Sigmoid colon (tissue), 7 donors: Measurements from ENCODE around the gene AGA. TPM values are rescaled to one million over a fixed set of nuclear protein-coding genes. Genes with fewer than 3 reads are reported as not detected.

Experiments used
- DNase-seq: peaks from one replicate; pipeline ENCODE4 v3.0.0-alpha.2; 2019
- H3K27ac ChIP-seq, 4 donors: fragments of 200-600 bp; sonication (generic); one replicate each; pipeline ENCODE4 v1.5.1; 2016 to 2019; ENCODE audit warnings: mild to moderate bottlenecking in 1 of 4
- H3K27me3 ChIP-seq, 3 donors: fragments of 200-600 bp; sonication (generic); one replicate each; pipeline ENCODE4 v1.5.1; 2019; ENCODE audit warnings: mild to moderate bottlenecking in 1 of 3
- H3K36me3 ChIP-seq, 4 donors: fragments of 200-600 bp; sonication (generic); one replicate each; pipeline ENCODE4 v1.5.1; 2016 to 2019
- H3K4me1 ChIP-seq, 4 donors: fragments of 200-600 bp; sonication (generic); one replicate each; pipeline ENCODE4 v1.5.1; 2017 to 2019
- H3K4me3 ChIP-seq, 4 donors: fragments of 200-600 bp; sonication (generic); one replicate each; pipeline ENCODE4 v1.5.1; 2017 to 2019; ENCODE audit warnings: mild to moderate bottlenecking in 2 of 4, moderate library complexity in 1 of 4
- H3K9me3 ChIP-seq, 4 donors: fragments of 200-600 bp in 3 of 4; sonication (generic) in 3 of 4; one replicate each; pipeline versions ENCODE4 v1.5.1 to v1.6.1; 2013 to 2019
- EP300 ChIP-seq, 4 donors: sonication (generic); formaldehyde crosslinking; IDR thresholded peaks; one replicate each; pipeline ENCODE4 v1.6.1; 2017; ENCODE audit warnings: antibody characterized with exemption in 4 of 4
- POLR2A ChIP-seq, 2 donors: fragments of 450-650 bp; IDR thresholded peaks; one replicate each; pipeline ENCODE4 v1.6.1; 2016; ENCODE audit warnings: antibody characterized with exemption in 2 of 2, mild to moderate bottlenecking in 2 of 2, moderate library complexity in 2 of 2
- POLR2AphosphoS5 ChIP-seq, 4 donors: sonication (generic); formaldehyde crosslinking; IDR thresholded peaks; one replicate each; pipeline ENCODE4 v1.6.1; 2017; ENCODE audit warnings: antibody characterized with exemption in 4 of 4
- WGBS, 2 donors: extraction: QIAGEN DNeasy Blood & Tissue Kit; methylation state at CpG; one replicate each; pipeline ENCODE4 v1.1.7; 2013; 5-methylcytosine and 5-hydroxymethylcytosine counted together
- intact Hi-C: fragments of 100-400 bp; cut with DNase I; formaldehyde crosslinking; loops from one replicate; pipeline ENCODE4 v1.15.1; 2023
- polyA plus RNA-seq, 3 donors: library from polyadenylated mRNA; stranded (reverse); fragments of 200-250 nt; gene quantifications; one replicate each; pipeline ENCODE4 v1.2.3, GENCODE V29; 2013
- total RNA-seq, 4 donors: library from RNA; depleted of rRNA; stranded (reverse); fragments of >200 nt; gene quantifications; one replicate each; pipeline ENCODE4 v1.1.0, GENCODE V29; 2016
- TF ChIP-seq, protein P1 (sequence below), 4 experiments: fragments of 450-650 bp in 3 of 4; fragments of 200-600 bp in 1 of 4; IDR thresholded peaks; one replicate each; pipeline ENCODE4 v1.5.1; 2016 to 2019; ENCODE audit warnings: antibody characterized with exemption in 4 of 4, mild to moderate bottlenecking in 3 of 4, moderate library complexity in 2 of 4
- donor health status: healthy with polysubstance abuse.
- donor health status: Bipolar disorder and iron deficiency.
- donor health status: healthy.

The AGA gene
- total and polyA plus RNA-seq, 7 donors = 7.2 to 24.9 (median 13.9) TPM

GRCh38 chr4:177391953-177392352, 50.3 kb downstream of the AGA start:
- TF ChIP-seq EP300 (IDR thresholded peaks at IDR 0.05) (no peak), POLR2AphosphoS5 (IDR thresholded peaks at IDR 0.05) (no peak), POLR2A (IDR thresholded peaks at IDR 0.05) (no peak)
- TF ChIP-seq, protein P1, sequence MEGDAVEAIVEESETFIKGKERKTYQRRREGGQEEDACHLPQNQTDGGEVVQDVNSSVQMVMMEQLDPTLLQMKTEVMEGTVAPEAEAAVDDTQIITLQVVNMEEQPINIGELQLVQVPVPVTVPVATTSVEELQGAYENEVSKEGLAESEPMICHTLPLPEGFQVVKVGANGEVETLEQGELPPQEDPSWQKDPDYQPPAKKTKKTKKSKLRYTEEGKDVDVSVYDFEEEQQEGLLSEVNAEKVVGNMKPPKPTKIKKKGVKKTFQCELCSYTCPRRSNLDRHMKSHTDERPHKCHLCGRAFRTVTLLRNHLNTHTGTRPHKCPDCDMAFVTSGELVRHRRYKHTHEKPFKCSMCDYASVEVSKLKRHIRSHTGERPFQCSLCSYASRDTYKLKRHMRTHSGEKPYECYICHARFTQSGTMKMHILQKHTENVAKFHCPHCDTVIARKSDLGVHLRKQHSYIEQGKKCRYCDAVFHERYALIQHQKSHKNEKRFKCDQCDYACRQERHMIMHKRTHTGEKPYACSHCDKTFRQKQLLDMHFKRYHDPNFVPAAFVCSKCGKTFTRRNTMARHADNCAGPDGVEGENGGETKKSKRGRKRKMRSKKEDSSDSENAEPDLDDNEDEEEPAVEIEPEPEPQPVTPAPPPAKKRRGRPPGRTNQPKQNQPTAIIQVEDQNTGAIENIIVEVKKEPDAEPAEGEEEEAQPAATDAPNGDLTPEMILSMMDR (IDR thresholded peaks at IDR 0.05) = no peak
- WGBS, 2 donors = 63 to 74% methylated on average over 6 of the region's 6 CpGs
- H3K4me1 ChIP-seq = no peaks in the 10 kb centered on the region
- DNase-seq = no peak
- H3K36me3 ChIP-seq = no peaks in the 10 kb centered on the region
- H3K9me3 ChIP-seq = no peaks in the 10 kb centered on the region
- H3K27ac ChIP-seq = no peak overlapping the region
- no peak overlapping the region for H3K4me3 ChIP-seq
- intact Hi-C loops = no loop called here
- H3K27me3 ChIP-seq = no peaks in the 10 kb centered on the region

DNA sequence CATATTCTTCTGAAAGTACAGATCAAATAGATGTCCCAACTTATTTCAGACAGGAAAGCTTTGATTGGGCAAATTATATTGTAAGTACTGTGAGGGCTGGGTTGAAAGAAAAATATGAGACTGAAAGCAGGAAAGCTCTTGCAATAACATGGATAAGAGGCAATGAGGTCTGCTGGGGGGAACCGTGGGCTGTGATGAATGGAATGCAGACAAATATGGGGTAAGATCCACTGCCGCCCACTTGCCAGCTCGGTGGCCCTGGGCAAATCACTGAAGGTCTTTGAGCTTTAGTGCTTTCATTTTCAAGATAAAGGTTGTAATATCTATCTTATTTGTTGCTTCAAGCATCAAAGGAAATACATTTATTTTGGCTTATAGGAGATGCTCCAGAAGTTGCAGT, 51.0 kb downstream of the AGA start:
- WGBS, 2 donors = 74 to 76% methylated on average over 3 of the region's 3 CpGs
- intact Hi-C loops = no loop called here
- Histone ChIP-seq H3K4me1 (no peaks in the 10 kb centered on the region), H3K4me3 (no peak overlapping the region), H3K36me3 (no peaks in the 10 kb centered on the region), H3K27ac (no peak overlapping the region), H3K27me3 (no peaks in the 10 kb centered on the region), H3K9me3 (no peaks in the 10 kb centered on the region)
- TF ChIP-seq POLR2A (IDR thresholded peaks at IDR 0.05) = no peak
- TF ChIP-seq, protein P1 (IDR thresholded peaks at IDR 0.05) = no peak
- no peak for TF ChIP-seq POLR2AphosphoS5 (IDR thresholded peaks at IDR 0.05)
- TF ChIP-seq EP300 (IDR thresholded peaks at IDR 0.05) = no peak
- DNase-seq = no peak

DNA sequence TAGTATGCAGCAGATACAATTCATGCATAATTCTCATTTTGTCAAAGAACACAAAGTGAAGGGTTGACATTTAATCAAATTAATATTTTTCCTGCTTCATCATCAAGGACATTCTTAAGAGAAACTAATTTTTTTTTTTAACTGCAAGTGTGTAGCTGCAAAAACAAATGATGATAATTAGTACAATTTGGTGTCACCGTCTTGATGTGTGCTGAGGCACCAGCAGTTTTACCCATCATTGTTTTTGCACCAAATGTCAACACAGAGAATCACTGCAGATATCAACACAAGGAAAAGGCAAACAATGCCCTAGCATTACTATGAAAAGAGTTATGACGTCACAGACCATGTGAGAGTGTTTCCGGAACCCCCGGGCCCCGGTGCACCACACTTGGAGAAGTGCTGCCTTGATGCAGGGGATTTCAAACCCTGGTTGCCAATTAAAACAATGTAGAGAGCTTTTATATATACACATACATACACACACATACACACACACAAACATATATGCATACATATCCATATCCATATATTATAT, 55.9 kb downstream of the AGA start:
- no peak for TF ChIP-seq POLR2AphosphoS5 (IDR thresholded peaks at IDR 0.05)
- TF ChIP-seq EP300 (IDR thresholded peaks at IDR 0.05) = no peak
- no peak for TF ChIP-seq POLR2A (IDR thresholded peaks at IDR 0.05)
- TF ChIP-seq, protein P1 (IDR thresholded peaks at IDR 0.05) = no peak
- WGBS, 2 donors = 77 to 83% methylated on average over 5 of the region's 5 CpGs
- no peaks in the 10 kb centered on the region for H3K9me3 ChIP-seq
- intact Hi-C loops = no loop called here
- no peak for DNase-seq
- no peak overlapping the region for H3K4me3 ChIP-seq
- no peaks in the 10 kb centered on the region for H3K27me3 ChIP-seq
- no peaks in the 10 kb centered on the region for H3K4me1 ChIP-seq
- H3K27ac ChIP-seq = no peak overlapping the region
- no peaks in the 10 kb centered on the region for H3K36me3 ChIP-seq

DNA sequence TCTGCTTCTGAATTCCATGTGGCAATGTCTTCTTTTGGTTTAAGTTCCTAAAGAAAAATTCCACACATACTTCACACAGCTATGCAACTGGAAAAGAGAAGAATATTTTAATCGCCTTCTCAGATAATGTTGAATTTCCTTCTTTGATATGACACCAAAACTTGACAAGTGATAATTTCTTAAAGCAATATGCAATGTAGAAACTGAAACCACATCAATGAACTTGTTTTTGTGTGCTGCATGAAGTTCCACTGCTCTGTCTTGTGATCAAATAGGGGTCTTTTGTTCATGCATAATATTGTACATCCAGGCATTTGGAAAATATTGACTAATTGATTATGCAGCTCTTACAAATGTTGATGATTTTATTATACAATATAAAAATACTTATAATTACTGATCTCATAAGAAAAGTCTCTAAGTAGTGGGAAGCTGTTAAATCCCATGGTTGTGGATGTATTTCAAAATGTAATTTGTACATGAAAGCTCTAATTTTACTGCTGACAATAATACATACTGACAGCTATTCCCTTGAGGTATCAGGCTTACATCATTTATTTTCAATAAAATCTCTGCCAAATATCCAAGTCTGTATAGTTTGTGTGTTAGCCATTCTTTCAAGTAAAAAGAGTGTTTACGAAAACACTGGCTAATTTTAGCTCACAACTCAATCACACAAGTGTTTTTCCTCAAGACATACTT, 56.5 kb downstream of the AGA start:
- Histone ChIP-seq H3K27ac (no peak overlapping the region), H3K9me3 (no peaks in the 10 kb centered on the region)
- 71 to 73% methylated on average over 2 of the region's 2 CpGs for WGBS, 2 donors

More for the DNA sequence above, 56.5 kb downstream of the AGA start:
- Histone ChIP-seq H3K27me3 (no peaks in the 10 kb centered on the region), H3K4me1 (no peaks in the 10 kb centered on the region), H3K36me3 (no peaks in the 10 kb centered on the region), H3K4me3 (no peak overlapping the region)
- intact Hi-C loops = no loop called here
- no peak for DNase-seq
- TF ChIP-seq POLR2AphosphoS5 (IDR thresholded peaks at IDR 0.05) = no peak
- no peak for TF ChIP-seq EP300 (IDR thresholded peaks at IDR 0.05)
- TF ChIP-seq, protein P1 (IDR thresholded peaks at IDR 0.05) = no peak
- no peak for TF ChIP-seq POLR2A (IDR thresholded peaks at IDR 0.05)
